UCSD-AML1 (cell line): ENCODE data around the gene KCNQ1OT1.

Source experiments
- DNase-seq: peaks from one replicate; lab custom pipeline; 2025; ENCODE audit not compliant: unreplicated experiment; lab: John Stamatoyannopoulos, UW

Gene KCNQ1OT1

DNA sequence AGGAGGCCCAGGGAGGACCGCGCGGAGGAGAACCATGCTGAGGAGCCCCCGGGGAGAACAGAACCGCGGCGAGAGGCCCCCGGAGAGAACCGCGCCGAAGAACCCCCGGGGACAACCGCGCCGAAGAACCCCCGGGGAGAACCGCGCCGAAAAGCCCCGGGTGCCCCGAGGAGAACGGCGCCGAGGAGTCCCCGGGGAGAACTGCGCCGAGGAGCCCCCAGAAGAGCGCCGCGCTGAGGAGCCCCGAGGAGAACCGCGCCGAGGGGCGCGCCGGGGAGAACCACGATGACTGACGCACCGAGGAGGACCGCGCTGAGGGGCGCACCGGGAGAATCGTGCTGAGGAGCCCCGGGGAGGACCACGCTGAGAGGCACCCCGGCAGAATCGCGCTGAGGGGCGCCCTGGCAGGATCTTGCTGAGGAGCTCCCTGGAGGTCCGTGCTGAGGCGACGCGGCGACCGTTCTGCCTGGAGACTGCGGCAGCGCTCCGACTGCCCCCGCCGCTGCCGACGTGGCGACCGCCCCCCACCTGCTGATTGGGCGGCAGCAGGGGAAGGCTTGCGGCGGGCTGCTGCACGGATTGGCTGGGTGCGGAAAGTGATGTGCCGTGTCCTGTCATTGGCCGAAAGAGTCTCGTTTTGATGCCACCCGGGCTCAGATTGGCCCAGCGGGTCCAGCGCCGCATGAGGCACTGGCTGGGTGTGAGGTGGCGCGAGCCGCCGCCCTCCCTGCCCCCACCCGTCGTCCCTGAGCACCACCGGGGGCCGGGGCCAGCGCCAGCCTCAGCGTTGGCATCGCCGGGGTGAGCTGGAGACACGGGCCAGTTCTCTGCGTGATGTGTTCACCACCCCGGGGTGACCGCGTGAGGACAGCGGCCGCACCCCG lies at the start of gene KCNQ1OT1:
TSS of gene KCNQ1OT1 (minus strand) at position 464 of the 884 bp plus-strand sequence.
- DNase-seq, result peak; percentile 88

DNA sequence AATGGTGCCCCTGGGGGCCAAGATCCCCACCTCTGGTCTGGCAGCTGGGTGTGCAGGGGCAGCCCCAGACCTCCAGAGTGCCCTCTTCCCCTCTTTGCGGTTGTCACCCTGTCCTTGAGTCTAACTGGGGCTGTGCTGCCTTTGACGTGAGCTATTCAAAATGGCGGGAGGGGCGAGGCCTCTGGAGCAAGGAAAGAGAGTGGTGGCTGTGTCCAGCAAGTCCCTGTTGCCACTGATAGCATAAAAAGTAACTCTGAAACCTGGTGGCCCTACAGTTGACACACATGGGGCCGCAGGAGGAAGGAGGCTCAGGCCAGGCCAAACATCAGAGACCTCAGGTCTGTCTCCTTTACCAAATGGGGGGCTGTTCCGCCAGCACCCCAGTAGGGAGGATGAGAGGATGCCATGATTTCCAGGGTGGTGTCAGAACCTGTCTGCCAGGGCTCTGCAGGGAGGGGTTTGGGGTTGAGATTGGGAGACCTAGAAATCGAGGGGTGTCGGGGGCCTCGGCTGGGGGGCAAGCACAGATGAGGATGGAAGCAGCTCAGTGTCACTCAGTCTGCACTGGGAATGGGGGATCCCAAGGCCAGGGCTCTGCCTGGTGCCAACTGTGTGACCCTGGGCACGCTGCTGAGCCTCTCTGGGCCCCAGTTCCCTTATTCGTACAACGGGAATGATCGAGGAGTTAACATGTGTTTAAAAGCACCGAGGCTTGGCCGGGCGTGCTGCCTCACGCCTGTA lies 49.2 kb upstream of the KCNQ1OT1 start:
- no peak for DNase-seq

DNA sequence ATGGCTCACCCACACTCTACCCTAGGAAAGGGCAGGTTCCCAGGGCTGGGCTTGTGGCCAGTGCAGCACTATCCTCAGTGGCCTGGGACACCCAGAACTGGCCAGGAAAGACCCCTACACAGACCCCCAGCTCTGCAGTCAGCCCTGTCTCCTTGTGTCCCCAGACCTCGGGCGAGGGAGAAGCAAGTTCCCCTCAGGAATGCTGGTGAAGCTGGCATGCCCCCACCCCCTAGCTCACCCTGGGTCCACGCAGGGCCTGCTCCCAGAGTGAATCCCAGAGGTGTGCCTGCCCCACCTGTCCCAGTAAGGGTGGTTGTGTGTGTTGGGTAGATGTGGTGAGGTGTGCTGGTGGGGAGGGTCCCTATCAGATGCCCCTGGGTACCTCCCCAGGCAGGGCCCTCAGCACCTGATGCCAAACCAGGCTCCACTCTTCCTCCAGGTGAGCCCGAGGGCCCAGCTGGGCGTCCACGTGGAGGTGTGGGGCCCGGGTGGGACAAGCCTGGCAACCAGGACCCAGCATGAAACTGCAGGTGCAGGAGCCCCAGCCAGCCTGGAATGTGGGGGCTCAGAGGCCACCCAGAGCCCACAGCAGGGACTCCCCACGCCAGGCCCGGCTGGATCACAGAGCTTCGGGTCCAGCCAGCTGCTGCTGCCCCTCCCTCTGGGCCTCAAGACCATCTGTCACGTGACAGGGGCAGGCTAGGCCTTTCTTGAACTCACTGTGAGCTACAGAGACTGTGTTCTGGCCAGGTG lies 48.4 kb upstream of the KCNQ1OT1 start:
- DNase-seq, result no peak

DNA sequence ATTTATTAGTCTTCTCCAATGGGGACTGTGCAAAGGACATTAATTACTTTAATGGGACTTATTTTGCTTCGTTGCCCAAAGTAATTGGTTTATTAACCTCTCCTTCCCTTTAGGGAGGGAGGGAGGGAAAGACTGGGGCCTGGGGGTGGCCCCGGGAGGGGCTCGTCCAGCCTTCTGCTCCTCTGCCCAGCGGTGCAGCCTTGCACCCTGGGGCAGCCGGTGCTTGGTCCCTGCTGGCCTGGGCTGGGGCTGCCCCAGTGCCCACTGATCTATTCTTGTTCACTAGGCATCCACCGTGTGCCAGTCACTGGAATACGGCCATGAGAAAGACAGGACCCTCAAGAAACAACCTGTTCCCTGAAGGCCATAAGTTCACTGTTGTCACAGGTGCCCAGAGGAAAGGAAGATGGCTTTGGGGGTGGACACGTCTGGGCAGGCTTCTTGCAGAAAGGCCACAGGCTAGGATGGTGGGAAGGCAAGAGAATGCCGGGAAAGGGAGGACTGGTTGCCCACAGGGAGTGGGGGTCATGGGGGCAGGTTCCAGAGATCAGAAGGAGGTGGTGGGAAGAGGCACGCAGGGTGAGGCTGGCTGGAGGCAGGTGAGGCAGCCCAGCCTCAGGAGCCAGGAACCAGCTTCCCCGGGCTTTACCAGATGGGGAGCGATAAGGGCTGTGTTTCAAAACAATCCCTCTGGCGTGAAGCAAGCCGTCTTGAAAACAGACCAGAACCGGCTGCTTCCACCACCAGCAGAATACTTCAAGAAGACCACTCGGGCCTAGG lies 47.6 kb upstream of the KCNQ1OT1 start:
- DNase-seq, result no peak

DNA sequence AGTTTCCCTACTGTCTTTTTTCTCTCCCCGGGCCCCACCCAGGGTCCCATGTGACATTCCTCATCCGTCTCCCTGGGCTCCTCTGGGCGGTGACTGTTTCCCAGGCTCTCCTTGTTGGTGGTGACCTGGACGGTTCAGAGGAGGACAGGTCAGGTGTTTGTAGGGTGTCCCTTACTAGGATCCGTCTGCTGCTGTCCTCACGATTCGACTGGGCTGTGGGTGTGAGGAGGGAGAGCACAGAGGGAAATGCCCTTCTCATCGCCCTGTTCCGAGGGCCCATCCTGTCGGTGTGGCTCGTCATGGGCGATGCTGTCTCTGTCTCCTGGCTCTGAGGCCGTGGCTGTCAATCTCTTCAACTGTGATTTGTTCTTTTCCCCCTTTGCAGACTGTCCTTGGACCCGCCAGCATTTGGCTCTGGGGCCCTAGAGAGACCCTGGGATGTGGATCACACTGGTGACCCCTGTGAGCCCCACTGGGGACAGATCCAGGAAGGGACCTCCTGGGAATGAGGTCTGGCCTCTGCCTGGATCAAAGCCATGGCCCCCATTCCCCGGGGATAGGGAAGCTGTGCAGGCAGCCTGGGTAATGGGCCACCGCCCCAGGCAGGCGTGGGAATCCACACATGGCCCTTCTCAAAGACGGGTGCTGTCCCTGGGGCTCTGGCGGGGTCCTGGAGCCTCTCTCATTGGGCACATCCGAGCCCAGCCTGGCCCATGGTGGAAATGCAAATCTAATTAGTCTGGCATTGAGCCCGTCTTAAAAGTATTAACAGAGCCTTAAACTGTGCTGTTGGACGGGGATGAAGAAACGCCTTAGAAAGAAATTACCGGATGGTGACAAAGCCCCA lies 46.8 kb upstream of the KCNQ1OT1 start:
- no peak for DNase-seq

DNA sequence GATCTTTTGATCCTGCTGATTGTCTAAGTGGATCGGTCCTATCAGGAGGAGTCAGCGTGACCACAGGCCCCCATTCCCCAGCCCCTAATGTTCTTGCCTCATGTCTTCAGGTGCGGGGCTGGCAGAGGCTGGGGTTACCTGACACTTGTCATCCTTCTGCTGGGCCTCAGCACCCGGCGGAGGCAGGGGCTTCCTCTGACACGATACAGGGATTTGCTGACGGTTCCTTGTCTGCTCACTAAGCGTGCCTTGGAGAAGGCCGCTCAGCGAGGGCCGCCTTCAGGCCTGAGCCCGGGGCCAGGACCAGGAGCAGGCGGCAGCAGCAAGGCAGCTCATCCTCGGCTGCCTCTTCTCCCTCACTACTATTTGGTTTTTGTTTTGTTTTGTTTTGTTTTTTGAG lies 45.7 kb upstream of the KCNQ1OT1 start:
- no peak for DNase-seq

DNA sequence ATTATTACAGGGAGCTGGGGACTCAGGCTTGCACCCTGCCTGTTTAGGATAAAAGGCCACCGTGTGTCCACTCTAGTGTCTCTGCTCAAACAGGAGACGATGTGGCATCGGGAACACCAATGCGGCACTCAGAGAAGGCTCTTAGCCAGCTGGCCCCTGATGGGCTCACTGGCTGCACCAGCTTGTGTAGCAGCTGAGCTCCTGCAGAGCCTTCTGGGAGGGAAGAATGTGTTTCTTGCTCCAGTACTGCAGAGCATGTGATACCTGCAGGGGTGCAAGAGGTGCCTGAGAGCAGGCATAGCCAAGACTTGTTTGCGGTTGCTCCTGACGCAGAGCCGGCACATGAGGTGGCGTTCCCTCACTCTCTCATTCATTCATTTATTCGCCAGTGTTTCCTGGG lies 44.4 kb upstream of the KCNQ1OT1 start:
- DNase-seq, result no peak

DNA sequence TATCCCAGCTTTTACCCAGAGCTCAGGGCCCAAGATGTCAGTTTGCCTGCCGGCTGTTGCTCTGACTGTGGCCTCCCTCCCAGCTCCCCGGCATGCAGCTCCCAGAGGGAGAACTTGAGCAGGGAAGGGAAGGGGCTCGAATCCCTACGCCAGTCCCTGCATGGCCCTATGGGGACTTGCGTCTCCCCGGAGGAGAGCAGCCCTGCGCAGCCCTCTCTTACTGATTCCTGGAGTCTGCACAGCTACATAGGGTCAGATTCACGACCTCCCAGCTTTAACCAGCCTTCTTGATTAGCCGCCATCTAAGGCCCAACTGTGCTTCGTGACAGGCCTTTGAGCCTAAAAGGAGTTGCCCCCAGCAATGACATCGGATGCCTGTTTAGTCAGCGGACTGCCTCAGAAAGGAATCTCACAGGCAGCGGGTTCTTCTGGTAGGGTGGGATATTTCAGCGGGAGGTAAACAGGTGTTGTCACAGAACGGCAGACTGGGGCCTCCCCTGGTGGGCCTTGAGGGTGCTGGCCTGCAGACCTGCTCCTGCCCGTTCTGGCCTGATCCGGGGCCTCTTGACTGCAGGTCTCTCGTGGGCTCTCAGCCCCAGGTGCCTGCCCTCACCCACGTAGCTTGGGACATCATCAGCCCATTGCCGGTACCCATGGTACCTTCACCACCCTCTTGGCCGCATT lies 43.8 kb upstream of the KCNQ1OT1 start:
- DNase-seq, result no peak

DNA sequence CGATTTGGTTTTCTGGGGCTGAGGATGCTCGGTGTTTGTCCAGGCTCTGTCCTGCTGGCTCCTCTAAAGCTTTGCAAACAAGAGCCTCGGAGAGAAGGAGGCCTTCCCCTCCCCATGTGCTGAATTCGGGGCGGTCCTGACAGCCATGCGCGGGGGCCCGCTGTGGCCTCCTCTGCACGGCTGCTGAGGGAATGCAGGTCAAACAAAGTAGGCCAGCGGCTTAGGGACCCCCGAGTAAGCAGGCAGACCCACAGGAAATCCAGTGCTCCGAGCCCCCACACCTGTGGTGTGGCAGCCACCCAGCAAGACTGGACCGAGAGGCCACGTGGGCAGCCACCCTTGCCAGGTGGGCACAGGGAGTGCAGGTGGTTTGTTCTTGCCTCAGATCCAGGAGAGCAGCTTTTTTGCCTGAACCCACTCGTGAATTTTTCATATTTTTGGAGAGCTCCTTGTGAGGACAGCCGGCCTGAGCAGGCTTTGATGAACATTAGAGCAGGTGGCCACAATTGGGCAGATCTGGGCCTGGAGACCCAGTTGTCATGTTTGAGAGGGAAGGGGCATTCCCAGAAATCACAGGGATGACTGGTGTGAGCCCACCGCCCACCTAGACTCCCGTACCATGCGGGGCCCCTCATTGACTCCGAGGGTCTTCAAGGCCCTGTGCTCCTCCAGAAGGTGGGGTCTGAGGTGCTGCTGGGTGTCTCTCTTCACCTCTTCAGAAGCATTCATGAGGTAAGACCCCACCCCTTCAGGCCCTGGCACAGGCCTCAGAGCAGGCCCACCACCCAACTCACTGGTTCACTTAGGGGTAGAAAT lies 43.0 kb upstream of the KCNQ1OT1 start:
- DNase-seq, result no peak

DNA sequence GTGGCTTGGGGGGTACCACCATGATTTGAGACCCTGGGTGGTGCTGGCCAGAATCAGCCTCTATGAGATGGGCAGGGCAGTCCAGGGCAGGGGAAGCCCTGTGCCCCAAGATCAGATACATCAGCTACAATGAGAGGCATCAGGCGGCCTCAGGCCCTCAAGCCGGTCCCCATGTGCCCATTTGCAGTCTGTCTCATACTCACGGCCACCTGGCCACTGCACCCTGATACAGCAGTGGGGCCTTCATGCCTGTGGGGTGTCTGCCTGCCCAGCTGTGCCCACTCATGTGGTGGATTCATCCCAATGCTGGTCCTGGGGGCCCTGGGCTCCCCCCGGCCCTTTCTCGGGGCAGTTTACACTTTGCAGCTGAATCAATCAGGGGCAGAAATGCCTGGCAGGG lies 42.4 kb upstream of the KCNQ1OT1 start:
- no peak for DNase-seq

DNA sequence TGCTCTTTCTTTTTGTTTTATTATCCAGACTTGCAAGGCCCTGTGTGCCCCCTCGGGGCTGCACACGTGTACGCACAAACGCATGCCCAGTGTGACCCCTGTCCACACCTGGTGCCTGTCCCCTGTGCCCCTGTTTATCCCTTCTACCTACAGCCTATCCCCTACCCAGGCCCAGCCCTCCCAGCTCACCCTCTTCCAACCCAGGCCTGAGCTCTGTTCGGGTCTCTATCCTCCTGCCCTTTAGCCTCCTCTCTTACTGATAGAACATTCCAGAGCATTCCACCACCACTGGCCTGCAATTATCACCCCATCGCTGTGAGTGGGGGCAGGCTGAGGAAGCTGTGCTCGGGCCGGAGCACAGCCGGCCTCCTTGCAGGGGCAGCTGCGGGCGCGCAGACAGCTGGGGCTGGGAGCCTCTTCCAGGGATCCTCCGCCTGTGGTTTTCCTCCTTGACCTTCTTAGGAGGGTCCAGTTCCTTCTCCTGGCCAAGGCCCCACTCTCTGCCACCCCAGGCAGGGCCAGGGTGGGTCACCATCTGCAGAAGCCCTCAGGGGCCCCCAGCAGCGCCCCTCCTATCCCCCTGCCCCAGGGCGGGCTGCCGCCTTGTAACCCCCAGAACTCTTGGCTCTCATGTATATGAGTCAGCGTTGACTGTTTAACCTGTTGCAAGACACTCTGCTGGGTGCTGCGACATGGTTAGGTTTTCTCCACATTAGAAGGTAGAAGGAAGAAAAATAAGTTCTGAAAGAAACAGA lies 41.8 kb upstream of the KCNQ1OT1 start:
- DNase-seq, result no peak

DNA sequence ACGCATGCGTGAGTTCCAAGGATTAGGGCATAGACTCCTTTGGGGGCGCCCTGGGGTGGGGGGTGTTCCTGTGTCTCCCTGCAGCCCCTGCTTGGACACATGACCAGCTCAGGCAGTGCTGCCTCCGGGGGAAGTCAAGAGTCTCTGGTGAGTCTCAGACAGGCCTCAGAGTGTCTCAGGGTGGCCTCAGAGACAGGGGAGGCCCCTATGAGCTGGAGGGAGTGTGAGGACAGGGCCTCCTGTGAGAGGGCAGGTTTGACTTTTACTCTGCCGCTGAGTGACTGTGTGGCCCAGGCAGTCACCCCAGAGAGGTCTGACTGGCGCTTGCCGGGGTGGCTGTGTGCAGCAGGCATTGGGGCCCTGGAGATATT lies 41.2 kb upstream of the KCNQ1OT1 start:
- no peak for DNase-seq

DNA sequence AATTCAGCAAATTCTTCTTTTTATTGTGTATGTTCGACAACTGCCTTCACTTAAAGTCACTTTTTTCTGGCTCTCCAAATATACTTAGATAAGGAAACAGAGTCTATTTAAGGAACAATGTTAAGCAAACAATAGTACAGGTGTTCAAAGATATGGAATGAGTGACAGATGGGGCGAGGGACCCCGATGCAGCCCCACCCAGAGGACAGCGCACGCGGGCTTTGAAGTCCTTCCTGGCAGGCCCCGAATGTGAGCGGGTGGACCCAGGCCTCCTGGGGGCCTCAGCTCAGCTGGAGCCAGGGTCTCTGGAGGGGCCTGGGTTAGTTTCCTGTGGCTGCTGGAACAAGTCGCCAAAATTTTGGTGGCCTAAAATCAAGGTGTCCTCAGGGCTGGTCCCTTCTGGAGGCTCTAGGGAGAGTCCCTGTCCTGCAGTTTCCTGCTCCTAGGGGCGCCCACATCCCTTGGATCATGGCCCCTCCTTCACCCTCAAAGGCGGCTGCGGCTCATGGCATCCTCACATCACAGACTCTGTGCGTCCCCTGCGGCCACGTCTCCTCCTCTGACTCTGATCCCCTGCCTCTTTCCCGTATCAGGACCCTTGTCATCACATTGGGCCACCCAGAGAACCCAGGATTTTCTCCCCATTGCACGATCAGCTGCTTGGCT lies 40.6 kb upstream of the KCNQ1OT1 start:
- no peak for DNase-seq

DNA sequence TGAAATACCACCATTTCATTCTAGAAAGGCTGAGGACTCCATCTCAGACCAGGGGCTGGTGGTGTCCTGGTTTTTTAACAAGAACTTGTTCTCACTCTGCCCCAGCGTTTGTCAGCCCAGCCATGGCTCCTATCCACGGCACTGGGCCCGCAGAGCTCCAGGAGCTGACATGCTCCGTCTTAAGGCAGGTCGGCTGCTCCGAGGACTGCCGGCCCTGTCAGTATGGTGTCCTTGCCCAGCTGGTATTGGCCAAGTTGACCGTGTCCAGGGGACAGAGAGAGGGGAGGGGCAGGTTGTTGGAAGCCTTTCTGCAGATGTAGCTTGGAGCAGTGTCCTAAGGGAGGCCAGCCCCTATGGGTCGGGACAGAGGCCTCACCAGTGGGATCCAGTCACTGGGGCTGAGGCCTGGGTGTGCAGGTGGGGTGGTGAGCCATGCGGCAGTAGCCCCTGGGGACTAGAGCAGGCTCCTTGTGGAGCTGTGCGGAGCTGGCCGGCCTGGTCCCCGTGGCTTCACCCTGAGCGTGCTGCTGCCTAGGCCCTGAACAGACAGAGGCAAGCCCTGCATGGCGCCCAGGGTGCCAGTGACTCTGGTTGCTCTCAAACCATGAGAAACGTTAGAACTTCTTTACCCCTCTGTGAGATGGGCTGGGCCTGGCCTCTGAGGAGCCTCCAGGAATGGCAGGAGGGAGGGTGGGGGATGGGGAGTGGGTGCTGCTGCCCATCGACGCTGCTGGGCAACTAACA lies 39.9 kb upstream of the KCNQ1OT1 start:
- no peak for DNase-seq

DNA sequence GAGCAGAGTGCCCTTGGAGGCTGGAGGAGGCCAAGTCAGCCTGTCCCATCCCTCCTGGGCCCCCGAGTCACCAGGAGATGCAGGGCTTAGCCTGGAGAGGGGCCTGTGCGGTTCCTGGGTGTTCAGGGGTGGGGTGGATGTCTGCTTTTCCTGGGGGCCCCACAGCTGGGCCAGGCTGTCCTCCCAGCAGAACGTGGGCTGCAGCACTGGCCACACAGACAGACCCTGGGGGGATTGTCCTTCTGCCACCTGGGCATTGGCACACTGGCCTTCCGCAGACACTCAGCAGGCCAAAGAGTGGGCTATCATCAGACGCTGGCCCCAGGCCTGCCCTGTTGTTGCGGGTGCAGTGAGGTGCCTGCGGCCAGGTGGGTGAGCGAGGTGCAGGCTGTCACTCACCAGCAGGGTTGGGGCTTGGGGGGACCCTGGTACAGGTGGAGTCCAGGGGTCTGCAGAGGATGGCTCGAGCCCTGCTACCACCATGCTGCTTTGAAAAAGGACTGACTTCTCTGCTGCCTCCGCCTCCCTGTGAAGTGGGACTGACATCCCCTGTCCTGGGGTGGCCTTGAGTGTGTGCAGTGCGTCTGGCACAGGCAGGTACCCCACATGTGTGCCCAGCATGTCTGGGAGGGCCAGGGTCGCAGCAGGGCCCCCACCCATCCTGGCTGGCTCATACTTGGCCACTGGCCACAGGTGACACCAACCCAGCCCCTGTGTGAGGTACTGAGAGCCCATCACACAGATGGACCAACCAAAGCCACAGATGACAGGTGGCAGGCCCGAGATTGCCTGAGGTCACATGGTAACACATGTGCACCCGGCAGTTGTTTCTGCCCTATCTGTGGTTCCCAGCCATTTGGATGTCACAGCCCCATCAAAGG lies 39.0 kb upstream of the KCNQ1OT1 start:
- no peak for DNase-seq

DNA sequence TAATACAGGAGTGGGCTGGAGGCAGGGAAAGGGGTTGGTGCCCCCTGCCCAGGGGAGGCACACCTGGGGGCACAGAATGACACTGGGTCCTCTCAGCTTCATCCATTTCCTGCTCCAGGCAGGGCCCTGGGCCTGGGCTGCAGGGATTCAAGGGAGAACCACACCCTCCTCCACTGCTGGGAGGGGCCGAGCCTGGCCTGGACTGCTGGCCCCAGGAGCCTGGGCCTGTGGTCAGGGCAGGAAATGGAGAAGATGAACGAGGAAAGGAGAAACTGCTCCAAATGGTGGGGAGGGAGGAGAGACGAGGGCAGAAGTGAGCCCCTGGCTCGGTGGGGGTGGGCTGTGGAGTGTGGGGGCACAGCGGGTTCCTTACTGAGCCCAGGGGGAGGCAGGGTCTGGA lies 38.1 kb upstream of the KCNQ1OT1 start:
- peak; percentile 33 for DNase-seq
